ENCODE measurements around the gene HOMER2. TPM values are rescaled to one million over a fixed set of nuclear protein-coding genes. Genes with fewer than 3 reads are reported as not detected.

The HOMER2 gene
- total and polyA plus RNA-seq, 2 of the 4 experiments (the other 2 are of a cell fraction), result 0.54 to 0.79 TPM

DNA sequence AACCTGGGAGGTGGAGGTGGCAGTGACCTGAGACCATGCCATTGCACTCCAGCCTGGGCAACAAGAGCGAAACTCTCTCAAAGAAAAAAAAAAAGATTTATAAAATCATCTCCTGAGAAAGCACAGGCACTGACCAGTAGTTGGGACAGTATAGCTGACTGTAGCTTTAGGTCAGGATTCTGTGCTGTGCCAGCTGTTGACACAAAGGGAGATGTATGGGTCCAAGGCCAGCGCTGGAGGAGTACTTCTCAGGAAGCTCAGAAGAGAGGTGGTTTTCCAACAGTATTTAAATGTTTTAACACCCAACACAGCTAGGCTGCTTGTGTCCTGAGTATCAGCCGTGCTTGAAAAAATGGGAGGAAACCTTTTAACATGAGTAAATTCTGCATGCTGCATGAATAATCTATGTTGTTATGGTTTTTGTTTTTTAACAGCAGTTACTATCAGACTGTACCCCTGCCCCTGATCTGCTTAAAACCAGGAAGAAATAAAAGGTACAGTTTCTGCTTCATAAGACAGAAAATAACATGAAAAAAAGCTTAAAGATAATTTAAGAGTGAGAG lies 40.0 kb upstream of the HOMER2 start:
- Histone ChIP-seq H4K5ac (ENCODE audit: low read depth, low read length) (no peak overlapping the region), H4K8ac (ENCODE audit: low read depth in 2 of 2, low read length in 2 of 2) (no peak overlapping the region), H2BK120ac (ENCODE audit: low read depth, low read length) (no peak overlapping the region), H3K56ac (ENCODE audit: extremely low read depth, insufficient read depth, low read length) (no peak overlapping the region), H2AFZ (replicated peaks; ENCODE audit: low read length, poor library complexity) (no peak overlapping the region), H4K91ac (ENCODE audit: insufficient read depth, low read depth, low read length) (no peak overlapping the region), H2AK9ac (replicated peaks; ENCODE audit: low read depth, low read length, poor library complexity) (no peak overlapping the region), H2AK5ac (ENCODE audit: low read depth, low read length) (no peak overlapping the region), H4K20me1 (ENCODE audit: insufficient read depth, low read length) (no peaks in the 10 kb centered on the region), H3K4me1 (ENCODE audit: control insufficient read depth, insufficient read depth, low read length) (no peaks in the 10 kb centered on the region), H2BK15ac (ENCODE audit: low read depth, low read length) (no peak overlapping the region), H3K9me1 (ENCODE audit: insufficient read depth, low read length) (no peaks in the 10 kb centered on the region), H2BK5ac (ENCODE audit: low read depth, low read length, poor library complexity, severe bottlenecking) (no peak overlapping the region), H3K79me1 (ENCODE audit: low read depth in 1 of 2, low read length in 2 of 2) (no peaks in the 10 kb centered on the region; a peak in 2 of 4 replicates), H3K27me3 (ENCODE audit: control insufficient read depth, insufficient read depth, low read length) (no peaks in the 10 kb centered on the region), H3K14ac (replicated peaks; ENCODE audit: low read depth, low read length) (no peak overlapping the region), H3K4ac (ENCODE audit: low read depth, low read length) (no peak overlapping the region), H3K18ac (ENCODE audit: low read depth, low read length) (no peak overlapping the region), H3K4me3 (ENCODE audit: insufficient read depth, low read depth, low read length) (no peak overlapping the region), H2BK20ac (ENCODE audit: low read depth, low read length) (no peak overlapping the region), H3K27ac (ENCODE audit: insufficient read depth, low read length) (no peak overlapping the region), H3K9me3 (ENCODE audit: control insufficient read depth, insufficient read depth, low read length) (no peaks in the 10 kb centered on the region), H3K36me3 (ENCODE audit: control insufficient read depth, insufficient read depth, low read length) (peaks cover 2% of the 10 kb centered on the region; the same call in 1 of the 2 replicates), H3K9ac (ENCODE audit: low read depth, low read length) (no peak overlapping the region), H3K23ac (ENCODE audit: low read depth, low read length) (no peak overlapping the region), H3K4me2 (ENCODE audit: low read depth, low read length) (no peak overlapping the region)
- DNase-seq (no peak), ATAC-seq (ENCODE audit: low read depth) (no peak)
- POLR2A ChIA-PET (ENCODE audit: unreplicated experiment), result no interaction called here
- BruUV-seq (replicated peaks), result no TSS peak
- intact Hi-C loops (cut with micrococcal nuclease), result no loop called here
- TF ChIP-seq RAD21 (IDR thresholded peaks at IDR 0.05; ENCODE audit: low read length) (no peak), NFE2L2 (IDR thresholded peaks at IDR 0.05; ENCODE audit: low read depth, low read length) (no peak)
- no CpG with 5 or more reads among the region's 3 CpGs for WGBS, 2 experiments (ENCODE audit: extremely low coverage in 2 of 2, insufficient read length in 1 of 2)
- CTCF ChIA-PET, result interaction anchor here (0.6 kb wide), 1 partner anchor 900 kb away, joined by 3 read pairs; no protein-coding TSS in a partner anchor
- dilution Hi-C loops (cut with HindIII; ENCODE audit: low sequenced_read_pairs, unreplicated experiment), result no loop called here
- in situ Hi-C loops (cut with MboI; ENCODE audit: low sequenced_read_pairs), result no loop called here
